HTR-8/SVneo (cell line): ENCODE results near the gene TRABD.

Experiments used
- DNase-seq: peaks from one replicate; pipeline ENCODE4 v3.0.0; 2011; ENCODE audit warnings: low spot score, mixed read lengths; ENCODE audit not compliant: insufficient read length
- FAIRE-seq: peaks from 2 replicates; lab custom pipeline; 2011; peaks lifted over from hg19 to GRCh38; lab: Jason Lieb, UNC

TRABD gene

DNA sequence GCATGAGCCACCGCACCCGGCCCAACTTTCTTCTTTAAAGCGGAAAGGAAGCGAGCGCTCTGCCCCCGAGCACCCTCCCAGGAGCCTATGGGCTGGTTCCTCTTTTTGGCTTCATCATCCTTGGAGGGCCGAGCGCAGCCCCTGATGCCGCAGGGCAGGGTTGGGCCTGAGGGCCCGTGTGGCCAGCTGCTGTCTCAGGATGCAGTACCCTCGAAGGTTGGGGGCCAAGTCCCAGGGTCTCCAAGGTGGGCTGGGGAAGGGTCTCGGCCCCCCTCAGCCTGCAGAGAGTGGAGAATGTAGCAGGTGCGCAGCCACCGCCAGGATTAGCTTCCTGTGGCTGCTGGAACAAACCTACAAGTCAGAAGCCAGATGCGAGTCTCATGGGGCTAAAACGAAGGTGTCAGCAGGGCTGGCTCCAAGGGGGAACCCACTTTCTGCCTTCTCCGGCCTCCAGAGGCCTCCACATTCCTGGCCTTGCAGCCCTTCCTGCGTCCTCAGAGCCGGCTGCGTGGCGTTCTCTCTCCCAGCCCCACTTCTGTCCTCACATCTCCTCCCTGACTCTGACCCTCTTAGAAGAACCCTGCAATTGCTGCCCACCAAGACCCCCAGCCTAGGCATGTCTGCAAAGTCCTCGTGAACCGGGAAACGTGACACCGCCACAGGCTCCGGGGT, 12.3 kb upstream of the TRABD start:
- FAIRE-seq (no peak), DNase-seq (no peak)

DNA sequence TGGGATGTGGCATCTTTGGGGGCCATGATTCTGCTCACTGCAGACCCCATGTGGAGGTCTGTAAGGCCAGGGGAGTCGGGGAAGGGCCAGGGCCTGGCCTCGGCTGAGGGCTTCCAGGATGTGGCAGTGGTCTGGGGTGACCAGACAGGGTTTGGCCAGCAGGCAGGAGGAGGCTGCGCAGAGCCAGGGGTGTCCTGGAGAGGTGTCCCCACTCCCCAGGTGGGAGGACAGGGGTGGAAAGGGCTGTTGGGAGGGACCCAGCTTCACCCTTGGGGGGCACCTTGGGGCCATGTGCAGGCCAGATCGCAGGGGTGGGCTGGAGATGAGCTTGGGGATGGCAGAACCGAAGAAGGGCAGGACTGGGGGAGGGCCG, 11.7 kb upstream of the TRABD start:
- FAIRE-seq (no peak), DNase-seq (no peak)

DNA sequence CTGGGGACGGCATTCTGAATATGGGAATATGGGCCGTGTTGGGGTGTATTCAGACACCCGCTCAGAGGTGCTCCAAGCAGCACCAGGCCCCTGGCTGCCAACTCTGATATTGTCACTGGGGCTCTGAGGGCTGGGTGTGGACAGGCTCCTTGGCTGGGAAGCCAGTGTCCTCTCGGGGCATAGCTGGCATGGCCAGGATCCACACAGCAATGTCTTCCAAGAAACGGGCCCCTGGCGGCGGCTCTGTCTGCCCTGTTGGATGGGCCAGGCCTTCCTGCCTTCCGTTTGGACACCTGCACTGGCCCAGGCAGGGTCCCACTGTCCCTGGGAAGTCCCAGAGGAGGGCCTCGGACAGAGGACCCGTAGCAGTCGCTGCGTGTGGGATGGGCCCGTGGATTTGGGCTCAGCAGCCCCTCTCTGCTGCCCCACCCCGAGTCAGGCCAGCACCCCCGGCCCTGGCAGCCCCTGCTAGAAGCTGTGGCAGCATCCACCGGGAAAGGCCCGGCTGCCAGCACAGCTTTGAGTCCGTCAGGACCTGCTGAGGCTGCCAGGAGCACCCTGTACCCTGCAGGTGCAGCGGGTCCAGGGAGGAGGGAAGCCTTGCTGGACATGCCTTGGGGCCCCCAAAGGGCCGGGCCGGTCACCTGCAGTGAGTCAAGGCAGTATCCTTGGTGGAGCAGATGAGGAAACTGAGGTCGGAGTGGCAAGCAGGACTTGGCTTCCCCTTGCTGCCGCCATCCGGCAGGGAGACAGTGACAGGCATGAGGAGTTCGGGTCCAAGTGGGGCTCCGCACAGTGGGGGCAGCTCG, 11.1 kb upstream of the TRABD start:
- FAIRE-seq (no peak), DNase-seq (no peak)

DNA sequence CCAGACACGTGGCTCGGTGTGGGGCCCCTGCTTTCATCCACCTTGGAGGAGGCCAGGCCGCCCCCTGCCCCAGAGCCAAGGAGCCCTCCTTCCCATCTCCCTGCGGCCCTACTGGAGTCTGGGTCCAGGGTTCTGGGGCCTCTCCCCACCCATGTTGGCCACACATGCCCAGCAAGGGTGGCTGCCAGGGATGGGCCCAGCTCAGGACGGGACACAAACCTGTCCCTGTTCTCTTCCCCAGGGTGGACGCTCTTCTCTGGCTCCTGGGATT, 10.6 kb upstream of the TRABD start:
- DNase-seq (no peak), FAIRE-seq (no peak)

DNA sequence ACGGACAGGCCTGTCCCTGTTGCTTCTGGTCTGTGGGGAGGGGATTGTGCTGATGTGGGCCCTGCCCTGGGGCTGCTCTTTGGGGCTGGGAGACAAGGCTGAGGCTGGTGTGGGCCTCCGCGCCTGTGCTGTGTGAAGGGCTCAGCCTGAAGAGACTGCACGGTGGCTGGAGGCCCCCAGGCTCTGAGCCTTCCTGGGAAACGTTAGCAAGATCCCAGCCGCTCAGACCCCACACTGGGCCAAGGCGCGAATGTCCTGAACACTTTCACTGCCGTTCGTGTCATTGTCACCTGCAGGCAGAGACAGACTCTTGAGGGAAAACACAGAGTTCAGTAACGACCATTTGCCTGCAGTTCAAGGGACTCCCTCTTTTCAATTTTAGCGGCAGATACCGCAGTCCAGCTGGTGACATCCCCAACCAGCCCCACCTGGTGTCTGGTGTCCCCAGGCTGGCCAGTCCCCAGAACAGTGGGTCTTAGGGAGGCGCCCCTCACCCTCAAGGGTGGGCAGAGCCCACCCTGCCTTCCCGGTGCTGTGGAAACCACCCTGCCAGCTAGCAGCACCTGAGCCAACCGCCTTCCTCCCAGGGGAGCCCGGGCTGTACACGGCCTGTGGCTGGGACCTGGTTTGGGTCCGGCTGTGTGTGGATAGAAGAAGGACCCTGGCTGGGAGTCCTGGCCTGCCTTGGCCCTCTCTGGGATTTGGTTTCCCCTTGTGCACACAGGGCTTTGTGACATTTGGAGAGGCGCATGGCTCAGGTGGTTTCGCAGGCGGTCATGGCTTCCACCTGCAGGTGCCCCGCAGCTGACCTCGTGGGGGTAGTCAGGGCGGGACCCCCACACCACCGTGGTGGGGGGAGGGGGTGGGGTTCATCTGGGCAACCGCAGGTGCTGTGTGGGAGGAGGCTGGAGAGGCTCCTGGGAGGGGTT, 9.5 kb upstream of the TRABD start:
- DNase-seq, result no peak
- FAIRE-seq, result no peak

DNA sequence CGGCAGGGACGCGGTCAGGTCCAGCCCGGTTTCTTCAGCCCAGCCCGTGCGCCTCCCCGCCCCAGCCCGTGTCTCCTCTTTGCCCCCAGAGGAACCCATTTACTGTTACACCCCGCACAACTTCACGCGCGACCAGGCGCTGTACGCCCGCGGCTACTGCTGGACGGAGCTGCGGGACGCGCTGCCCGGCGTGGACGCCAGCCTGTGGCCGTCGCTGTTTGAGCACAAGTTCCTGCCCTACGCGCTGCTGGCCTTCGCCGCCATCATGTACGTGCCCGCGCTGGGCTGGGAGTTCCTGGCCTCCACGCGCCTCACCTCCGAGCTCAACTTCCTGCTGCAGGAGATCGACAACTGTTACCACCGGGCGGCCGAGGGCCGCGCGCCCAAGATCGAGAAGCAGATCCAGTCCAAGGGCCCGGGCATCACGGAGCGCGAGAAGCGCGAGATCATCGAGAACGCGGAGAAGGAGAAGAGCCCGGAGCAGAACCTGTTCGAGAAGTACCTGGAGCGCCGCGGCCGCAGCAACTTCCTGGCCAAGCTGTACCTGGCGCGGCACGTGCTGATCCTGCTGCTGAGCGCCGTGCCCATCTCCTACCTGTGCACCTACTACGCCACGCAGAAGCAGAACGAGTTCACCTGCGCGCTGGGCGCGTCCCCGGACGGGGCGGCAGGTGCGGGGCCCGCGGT, 8.7 kb upstream of the TRABD start:
- no peak for DNase-seq
- FAIRE-seq, result no peak

DNA sequence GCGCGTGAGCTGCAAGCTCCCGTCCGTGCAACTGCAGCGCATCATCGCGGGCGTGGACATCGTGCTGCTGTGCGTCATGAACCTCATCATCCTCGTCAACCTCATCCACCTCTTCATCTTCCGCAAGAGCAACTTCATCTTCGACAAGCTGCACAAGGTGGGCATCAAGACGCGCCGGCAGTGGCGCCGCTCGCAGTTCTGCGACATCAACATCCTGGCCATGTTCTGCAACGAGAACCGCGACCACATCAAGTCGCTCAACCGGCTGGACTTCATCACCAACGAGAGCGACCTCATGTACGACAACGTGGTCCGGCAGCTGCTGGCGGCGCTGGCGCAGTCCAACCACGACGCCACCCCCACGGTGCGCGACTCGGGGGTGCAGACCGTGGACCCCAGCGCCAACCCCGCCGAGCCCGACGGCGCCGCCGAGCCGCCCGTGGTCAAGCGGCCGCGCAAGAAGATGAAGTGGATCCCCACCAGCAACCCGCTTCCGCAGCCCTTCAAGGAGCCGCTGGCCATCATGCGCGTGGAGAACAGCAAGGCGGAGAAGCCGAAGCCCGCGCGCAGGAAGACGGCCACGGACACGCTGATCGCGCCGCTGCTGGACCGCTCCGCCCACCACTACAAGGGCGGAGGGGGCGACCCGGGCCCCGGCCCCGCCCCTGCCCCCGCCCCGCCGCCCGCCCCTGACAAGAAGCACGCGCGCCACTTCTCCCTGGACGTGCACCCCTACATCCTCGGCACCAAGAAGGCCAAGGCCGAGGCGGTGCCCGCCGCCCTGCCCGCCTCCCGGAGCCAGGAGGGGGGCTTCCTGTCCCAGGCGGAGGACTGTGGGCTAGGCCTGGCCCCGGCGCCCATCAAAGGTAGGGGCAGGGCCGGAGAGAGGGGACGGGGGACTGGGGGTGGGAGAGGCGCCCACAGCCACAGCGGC, 7.9 kb upstream of the TRABD start:
- DNase-seq (no peak), FAIRE-seq (no peak)

DNA sequence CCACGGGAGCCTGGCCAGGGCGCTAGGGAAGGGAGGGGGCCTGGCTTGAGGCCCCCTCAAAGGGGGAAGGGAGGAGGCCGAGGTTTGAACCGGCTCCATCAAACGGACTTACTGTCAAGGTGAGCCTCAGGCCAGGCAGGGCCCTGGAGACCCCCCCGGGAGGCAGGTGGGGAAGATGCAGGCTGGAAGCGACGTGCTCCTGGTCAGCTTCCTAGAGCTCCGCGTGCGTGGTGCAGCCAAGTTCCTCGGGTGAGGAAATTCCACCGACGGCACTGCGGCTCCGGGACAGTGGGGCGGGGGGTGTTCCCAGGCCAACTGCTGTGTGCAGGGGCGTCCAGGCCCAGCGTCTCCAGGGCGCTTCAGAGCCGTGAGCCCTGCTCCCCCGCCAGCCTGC, 7.2 kb upstream of the TRABD start:
- DNase-seq, result no peak
- FAIRE-seq, result no peak

DNA sequence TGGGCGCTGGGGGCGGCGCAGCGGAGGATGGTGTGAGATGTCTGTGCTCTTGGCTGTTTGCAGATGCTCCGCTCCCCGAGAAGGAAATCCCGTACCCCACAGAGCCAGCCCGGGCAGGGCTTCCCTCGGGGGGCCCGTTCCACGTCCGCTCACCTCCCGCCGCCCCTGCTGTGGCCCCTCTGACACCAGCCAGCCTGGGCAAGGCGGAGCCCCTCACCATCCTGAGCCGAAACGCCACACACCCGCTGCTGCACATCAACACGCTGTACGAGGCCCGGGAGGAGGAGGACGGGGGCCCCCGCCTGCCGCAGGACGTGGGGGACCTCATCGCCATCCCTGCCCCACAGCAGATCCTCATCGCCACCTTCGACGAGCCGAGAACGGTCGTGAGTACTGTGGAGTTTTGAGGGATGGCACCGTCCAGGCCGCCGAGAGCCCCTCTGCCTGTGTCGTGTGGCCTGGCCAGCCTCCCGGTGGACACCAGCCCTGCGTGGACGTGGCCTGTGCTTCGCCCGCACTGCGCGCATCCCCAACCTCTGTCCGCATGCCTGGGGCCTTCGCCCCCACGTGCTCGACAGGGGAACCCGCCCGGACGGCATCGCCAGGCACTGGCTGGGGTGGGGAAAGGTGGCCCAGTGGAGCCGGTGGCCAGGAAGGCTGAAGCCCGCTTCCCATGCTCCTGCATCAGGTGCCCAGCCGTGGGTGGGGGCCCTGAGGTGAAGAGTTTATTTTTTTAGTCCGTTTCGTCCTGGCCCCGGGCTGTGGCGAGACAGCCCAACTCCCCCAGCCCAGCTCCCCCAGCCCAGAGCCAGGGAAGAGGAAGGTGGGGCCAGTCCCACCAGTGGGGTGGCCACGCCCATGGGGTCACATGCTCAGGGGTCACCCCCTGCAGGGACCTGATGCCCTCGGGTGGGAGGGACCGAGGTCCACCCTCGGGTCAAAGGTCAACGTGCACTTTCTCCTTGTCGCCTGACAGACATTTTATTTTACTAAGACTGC, 6.5 kb upstream of the TRABD start:
- DNase-seq (no peak), FAIRE-seq (no peak)

DNA sequence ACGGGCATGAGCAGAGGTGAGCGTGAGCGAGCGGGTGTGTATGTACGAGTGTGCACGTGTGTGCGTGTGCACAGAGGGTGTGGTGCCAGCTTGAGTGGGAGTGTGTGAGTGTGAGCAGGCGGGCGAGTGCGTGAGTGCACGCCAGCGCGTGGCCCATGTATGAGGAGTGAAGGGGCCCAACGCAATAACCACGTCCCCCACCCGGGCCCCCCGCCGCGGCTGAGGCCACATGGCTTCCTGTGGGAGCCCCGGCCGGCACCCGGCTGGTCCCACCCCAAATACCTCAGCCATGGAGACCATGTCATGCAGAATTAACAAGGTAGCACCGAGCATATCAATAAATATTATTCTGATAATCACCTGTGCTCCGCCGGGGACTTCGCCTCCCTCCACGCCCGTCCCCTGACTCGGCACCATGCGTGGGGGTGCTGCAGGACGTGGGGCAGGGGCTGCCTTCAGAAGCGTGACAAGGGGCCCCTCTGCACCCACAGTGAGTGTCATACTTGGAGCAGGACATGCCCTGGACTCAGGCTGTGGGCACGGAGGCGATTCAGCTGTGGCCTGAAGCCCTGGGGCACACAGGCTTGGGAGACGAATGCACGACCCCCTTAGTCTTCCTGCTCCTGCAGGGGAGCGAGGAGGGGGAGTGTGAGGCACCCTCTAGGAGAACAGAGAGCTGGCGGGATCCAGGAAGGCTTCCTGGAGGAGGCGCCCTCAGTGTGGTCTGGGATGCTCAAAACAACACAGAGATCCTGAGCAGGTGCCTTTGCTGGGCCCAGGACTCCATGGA, 5.6 kb upstream of the TRABD start:
- FAIRE-seq (no peak), DNase-seq (no peak)

DNA sequence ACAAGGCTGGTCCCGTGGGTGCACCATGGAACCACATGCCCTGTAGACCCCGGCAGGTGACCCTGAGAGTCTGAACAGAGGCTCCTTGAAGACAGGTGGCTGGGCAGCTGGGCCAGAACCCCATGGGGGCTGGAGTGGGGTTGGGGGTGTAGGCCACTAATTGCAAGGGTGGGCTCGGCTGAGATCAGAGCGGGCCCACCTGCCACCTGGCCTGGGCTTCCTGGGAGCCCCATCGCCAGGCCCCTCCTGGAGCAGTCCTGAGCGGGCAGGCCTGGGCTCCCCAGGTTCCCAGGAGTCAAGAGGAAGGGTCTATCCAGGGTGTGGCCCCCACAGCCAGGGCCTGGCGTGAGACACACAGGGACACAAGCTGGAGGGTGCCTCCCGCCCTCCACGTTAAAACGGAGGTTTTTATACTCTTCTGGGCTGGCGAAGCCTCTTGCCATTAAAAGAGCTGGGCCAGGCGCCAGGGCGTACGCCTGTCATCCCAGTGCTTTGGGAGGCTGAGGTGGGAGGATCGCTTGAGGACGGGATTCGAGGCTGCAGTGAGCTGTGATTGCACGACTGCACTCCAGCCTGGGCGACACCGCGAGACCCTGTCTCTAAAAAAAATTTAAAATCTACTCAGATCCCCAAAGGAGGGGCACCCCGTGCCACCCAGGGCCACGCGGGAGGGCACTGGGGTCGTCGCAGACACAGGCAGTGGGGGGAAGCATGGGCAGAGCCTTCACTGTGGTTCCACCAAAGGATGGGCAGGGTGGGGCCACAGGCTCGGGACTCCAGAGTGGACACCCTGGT, 4.8 kb upstream of the TRABD start:
- FAIRE-seq (no peak), DNase-seq (no peak)

DNA sequence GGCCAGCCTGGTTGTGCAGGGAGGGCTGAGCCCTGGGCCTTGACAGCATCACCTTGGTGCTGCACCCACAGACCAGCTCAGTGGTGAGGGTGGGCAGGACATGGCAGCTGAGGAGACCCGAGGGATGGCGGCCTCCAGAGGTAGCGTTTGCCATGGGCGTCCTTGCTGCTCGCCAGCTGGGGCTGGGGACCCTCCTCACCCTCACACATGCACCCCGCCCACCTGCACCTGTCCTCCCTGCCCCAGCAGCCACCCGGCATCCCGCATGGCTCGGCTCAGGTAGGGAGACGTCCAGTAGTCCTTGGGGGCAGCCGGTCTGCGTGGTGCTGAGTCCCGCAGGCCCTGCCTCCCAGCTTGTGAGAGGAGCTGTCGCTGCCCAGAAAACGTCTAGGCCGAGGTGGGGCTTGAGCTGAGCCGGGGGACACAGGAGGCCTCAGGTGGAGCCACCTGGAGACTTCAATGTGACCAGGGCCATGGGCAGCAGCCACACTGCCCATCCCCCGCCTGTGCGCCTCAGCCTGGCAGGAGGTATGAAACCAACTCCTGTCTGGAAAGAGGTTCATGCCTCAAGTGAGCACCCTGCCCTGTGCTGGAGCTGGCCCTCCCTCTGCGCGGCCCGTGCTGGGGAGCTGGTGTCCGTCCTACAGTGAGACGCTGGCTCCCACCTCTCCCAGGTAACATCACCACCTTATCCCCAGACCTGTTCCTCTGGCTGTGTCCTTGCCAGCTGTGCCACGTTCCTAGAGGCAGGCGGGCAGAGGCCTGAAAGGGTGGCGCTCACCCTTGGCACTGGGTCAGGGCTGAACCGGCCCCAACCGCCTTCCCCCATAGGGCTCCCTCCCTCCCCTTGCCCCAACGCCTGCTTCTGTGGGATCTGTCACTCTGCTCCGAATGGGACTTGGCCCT, 3.3 kb upstream of the TRABD start:
- no peak for DNase-seq
- FAIRE-seq, result no peak

DNA sequence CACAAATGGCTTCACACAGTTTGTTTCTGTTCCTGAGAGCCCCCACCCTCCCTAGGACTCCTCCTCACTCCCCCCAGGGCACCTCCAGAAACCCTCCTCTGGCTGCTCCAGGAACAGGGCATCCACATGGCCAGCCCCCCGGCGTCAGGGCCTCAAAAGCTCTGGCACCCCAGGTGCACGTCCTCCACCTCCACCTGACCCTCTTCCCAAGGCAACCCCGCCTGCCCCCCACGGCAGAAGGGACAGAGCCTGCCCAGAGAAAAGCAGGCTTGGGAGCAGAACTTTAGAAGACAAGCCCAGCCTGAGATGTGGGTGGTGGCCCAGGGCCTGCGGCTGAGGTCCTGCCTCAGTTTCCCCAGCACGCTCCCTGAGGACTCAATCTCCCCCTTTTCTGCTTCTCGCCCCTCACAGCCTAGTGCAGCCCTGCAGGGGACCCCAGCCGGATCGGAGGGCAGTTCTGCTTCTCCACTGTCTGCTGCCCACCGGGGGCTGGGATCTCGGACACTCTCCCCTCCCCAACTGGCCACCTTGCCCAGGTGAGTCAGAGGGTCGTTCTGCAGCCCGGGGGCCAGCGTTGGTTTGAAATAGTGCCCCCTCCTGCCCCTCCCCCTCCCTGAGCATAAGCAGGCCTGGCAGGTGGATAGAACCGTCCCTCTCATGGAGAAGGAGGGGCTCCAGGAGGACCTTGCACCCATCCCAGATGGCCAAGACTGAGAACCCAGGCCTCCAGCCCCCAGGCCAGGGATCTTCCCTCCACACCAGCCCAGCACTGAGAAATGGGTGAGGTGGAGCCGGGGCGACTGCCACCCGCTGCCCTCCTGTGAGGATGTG, 2.4 kb upstream of the TRABD start:
- FAIRE-seq, result no peak

DNA sequence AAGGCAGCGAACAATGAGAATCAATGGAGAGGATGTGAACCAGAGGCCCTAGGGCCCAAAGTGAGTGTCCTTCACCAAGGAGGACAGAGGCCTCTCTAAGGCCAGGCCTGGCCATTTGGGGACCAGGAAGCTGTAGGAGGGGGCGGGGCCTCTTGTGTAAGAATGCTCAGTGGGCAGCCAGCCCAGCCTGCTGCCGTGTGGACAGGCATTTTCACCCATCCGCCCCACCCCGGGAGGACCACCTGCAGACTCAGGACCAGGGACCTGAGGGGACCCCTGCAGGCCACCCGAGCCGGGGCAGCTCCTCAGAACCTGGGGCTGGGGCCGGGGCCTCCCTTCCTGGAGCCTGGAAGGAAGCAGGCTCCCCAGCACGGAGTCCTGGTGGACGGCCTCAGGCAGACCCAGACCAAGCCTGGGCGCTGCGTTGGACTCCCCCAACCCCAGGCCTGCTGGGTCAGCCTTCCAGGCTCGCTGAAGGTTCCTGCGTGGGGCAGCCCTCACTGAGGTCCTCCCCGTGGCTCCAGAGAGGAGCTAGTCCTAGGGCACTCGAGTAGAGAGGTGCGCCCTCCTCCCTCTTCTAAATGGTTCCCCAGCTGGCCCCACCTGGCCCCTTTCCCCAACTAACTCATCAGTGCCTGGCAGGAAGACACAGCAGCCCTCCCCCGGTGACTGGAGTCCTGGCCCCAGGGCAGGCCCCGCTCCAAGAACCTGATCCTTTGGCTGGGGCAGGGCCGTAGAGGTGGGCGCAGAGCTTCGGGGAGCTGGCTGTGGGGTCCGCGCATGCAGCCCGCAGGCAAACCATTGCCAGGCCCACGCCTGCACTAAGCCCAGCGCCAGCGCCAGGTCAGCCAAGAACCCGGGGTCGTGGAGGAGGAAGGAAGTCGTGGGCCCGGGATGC, 1.5 kb upstream of the TRABD start:
- peak; percentile 53 for DNase-seq
- no peak for FAIRE-seq

More for the DNA sequence above, 2.4 kb upstream of the TRABD start:
- no peak for DNase-seq
